ENCODE data around the gene OR10A6.

Gene OR10A6

GRCh38 chr11:7967826-7968225 lies 36.8 kb upstream of the OR10A6 start:
- no peak overlapping the region for H3K4me3 ChIP-seq (ENCODE audit: low read length)
- no peaks in the 10 kb centered on the region for H3K9me2 ChIP-seq (replicated peaks; ENCODE audit: insufficient read depth, low read length)
- no peaks in the 10 kb centered on the region for H3K27me3 ChIP-seq (replicated peaks; ENCODE audit: insufficient read depth, low read length)
- no peaks in the 10 kb centered on the region for H3F3A ChIP-seq (ENCODE audit: insufficient read depth, low read length)
- no peaks in the 10 kb centered on the region for H4K20me1 ChIP-seq (ENCODE audit: insufficient read depth, low read length)
- H3K4me2 ChIP-seq (ENCODE audit: low read depth, low read length), result no peak overlapping the region
- no peaks in the 10 kb centered on the region for H3K36me3 ChIP-seq (replicated peaks; ENCODE audit: insufficient read depth, low read length)
- DNase-seq, result no peak
- H3K27ac ChIP-seq (ENCODE audit: low read length), result no peak overlapping the region
- no peaks in the 10 kb centered on the region for H3K79me2 ChIP-seq (ENCODE audit: low read length)
- no peaks in the 10 kb centered on the region for H3K9me3 ChIP-seq (replicated peaks; ENCODE audit: insufficient read depth, low read length)
- H2AFZ ChIP-seq (ENCODE audit: low read length), result no peak overlapping the region
- H3K4me1 ChIP-seq (ENCODE audit: low read length), result no peaks in the 10 kb centered on the region
- no peak for TF ChIP-seq EZH2 (optimal IDR thresholded peaks at IDR 0.05; ENCODE audit: low read depth, low read length)
- TF ChIP-seq EZH2phosphoT487 (IDR thresholded peaks at IDR 0.05; ENCODE audit: low read length), result no peak
- TF ChIP-seq CTCF (IDR thresholded peaks at IDR 0.05; ENCODE audit: low read length), result no peak
- no peak overlapping the region for H3K9ac ChIP-seq (ENCODE audit: low read length)

GRCh38 chr11:7967097-7967496 lies 36.0 kb upstream of the OR10A6 start:
- Histone ChIP-seq H3K27me3 (replicated peaks; ENCODE audit: insufficient read depth, low read length) (no peaks in the 10 kb centered on the region), H3K9me2 (replicated peaks; ENCODE audit: insufficient read depth, low read length) (no peaks in the 10 kb centered on the region), H3K4me1 (ENCODE audit: low read length) (no peaks in the 10 kb centered on the region), H3F3A (ENCODE audit: insufficient read depth, low read length) (no peaks in the 10 kb centered on the region), H3K4me2 (ENCODE audit: low read depth, low read length) (no peak overlapping the region), H3K9ac (ENCODE audit: low read length) (no peak overlapping the region), H3K36me3 (replicated peaks; ENCODE audit: insufficient read depth, low read length) (no peaks in the 10 kb centered on the region), H4K20me1 (ENCODE audit: insufficient read depth, low read length) (no peaks in the 10 kb centered on the region), H3K79me2 (ENCODE audit: low read length) (no peaks in the 10 kb centered on the region), H3K9me3 (replicated peaks; ENCODE audit: insufficient read depth, low read length) (no peaks in the 10 kb centered on the region), H3K4me3 (ENCODE audit: low read length) (no peak overlapping the region), H3K27ac (ENCODE audit: low read length) (no peak overlapping the region), H2AFZ (ENCODE audit: low read length) (no peak overlapping the region)
- TF ChIP-seq CTCF (IDR thresholded peaks at IDR 0.05; ENCODE audit: low read length) (no peak), EZH2phosphoT487 (IDR thresholded peaks at IDR 0.05; ENCODE audit: low read length) (no peak), EZH2 (optimal IDR thresholded peaks at IDR 0.05; ENCODE audit: low read depth, low read length) (no peak)
- no peak for DNase-seq

- H3F3A ChIP-seq (ENCODE audit: insufficient read depth, low read length), result no peaks in the 10 kb centered on the region
- no peaks in the 10 kb centered on the region for H3K4me1 ChIP-seq (ENCODE audit: low read length)
- H3K9ac ChIP-seq (ENCODE audit: low read length), result no peak within 1 kb of the TSS
- H3K9me2 ChIP-seq (replicated peaks; ENCODE audit: insufficient read depth, low read length), result no peaks in the 10 kb centered on the region
- H3K4me3 ChIP-seq (ENCODE audit: low read length), result no peak within 1 kb of the TSS
- H3K79me2 ChIP-seq (ENCODE audit: low read length), result no peaks in the 10 kb centered on the region
- H3K9me3 ChIP-seq (replicated peaks; ENCODE audit: insufficient read depth, low read length), result no peaks in the 10 kb centered on the region
- H2AFZ ChIP-seq (ENCODE audit: low read length), result no peak within 1 kb of the TSS
- no peak for TF ChIP-seq EZH2 (optimal IDR thresholded peaks at IDR 0.05; ENCODE audit: low read depth, low read length)
- no peak for TF ChIP-seq EZH2phosphoT487 (IDR thresholded peaks at IDR 0.05; ENCODE audit: low read length)
- no peak for TF ChIP-seq CTCF (IDR thresholded peaks at IDR 0.05; ENCODE audit: low read length)
- no peak within 1 kb of the TSS for H3K4me2 ChIP-seq (ENCODE audit: low read depth, low read length)
- no peaks in the 10 kb centered on the region for H3K27me3 ChIP-seq (replicated peaks; ENCODE audit: insufficient read depth, low read length)
- no peak for DNase-seq
- H3K27ac ChIP-seq (ENCODE audit: low read length), result no peak within 1 kb of the TSS
- no peaks in the 10 kb centered on the region for H3K36me3 ChIP-seq (replicated peaks; ENCODE audit: insufficient read depth, low read length)
- no peaks in the 10 kb centered on the region for H4K20me1 ChIP-seq (ENCODE audit: insufficient read depth, low read length)
Observed at GRCh38 chr11:7965386-7965785, 34.3 kb upstream of the OR10A6 start, which contains the start of gene NLRP10. NLRP10 (minus strand) TSS chr11:7965447; CDS start chr11:7963495, 1,952 bp downstream.

All from MM.1S (cell line).